Measurements from ENCODE around the gene PTPRN2.

Gene PTPRN2

DNA sequence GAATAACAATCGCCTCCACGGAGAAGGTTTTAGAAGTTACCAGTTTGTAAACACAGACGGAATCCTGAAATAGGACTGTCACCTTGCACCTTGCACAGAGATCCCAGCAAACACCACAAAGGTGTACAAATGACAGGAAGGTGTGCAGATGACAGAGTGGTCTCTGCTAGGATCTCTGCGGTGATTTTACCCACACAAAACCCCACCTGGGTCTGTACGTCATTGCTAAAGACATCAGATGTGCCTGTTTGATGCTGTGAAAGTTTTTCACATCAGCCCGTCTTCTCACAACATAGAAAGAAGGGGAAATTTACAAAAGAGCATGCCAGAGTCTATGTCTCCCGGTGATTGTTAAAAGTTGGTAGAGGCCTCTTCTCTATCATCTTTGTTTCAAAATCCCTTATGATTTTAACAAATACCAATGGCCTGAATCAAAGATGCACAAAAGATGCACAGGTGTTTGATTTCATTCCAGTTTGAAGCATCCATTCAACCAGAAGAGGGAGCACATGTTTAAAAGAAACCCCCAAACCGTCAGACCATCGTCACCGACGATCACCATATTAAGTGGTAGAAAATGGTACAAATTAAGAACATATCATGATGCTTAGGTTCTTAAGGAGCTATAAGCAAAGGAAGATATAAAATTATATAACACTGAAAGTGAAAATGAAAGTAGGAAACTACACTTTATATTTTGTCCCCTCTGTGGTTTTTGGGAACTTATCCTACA, 576.5 kb downstream of the PTPRN2 start:
- H3K9me3 ChIP-seq (ENCODE audit: control insufficient read depth in 5 of 5, low read length in 5 of 5) = no peaks in the 10 kb centered on the region
- no peak overlapping the region for H3K27ac ChIP-seq (ENCODE audit: low read depth, low read length)
- H3K9ac ChIP-seq (ENCODE audit: low read length in 5 of 5) = no peak overlapping the region
- H3K4me3 ChIP-seq (ENCODE audit: low read depth in 1 of 5, low read length in 5 of 5) = no peak overlapping the region
- peaks cover 2 to 22% (median 8%) of the 10 kb centered on the region in 5 donors for H3K27me3 ChIP-seq (ENCODE audit: control insufficient read depth in 5 of 5, insufficient read depth in 4 of 5, low read length in 5 of 5)
- H3K36me3 ChIP-seq (ENCODE audit: control insufficient read depth in 5 of 5, insufficient read depth in 5 of 5, low read length in 5 of 5) = no peaks in the 10 kb centered on the region
- H3K4me1 ChIP-seq (ENCODE audit: control insufficient read depth in 5 of 5, insufficient read depth in 5 of 5, low read length in 5 of 5) = peaks cover 0 to 13% (median 4%) of the 10 kb centered on the region in 5 donors

DNA sequence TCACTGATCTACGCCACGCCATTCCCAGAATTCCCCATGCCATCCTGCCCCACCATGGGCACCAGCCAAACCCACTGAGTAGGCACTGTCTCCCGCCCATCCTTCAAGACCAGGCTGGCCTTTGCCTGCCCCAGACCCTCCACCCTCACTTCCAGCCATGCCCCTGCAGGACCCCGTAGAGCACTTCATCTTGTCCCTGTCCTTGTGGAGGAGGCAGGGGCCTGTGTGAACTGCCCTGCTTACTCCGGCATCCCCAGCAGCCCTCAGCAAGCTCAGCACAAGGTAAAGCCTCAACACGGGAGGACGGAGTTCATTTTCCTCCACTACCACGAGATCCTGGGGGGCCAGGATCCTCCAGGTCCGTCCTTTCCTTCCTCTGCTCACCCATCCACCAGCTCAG, 577.7 kb downstream of the PTPRN2 start:
- no peak overlapping the region for H3K27ac ChIP-seq (ENCODE audit: low read depth, low read length)
- H3K27me3 ChIP-seq (ENCODE audit: control insufficient read depth in 5 of 5, insufficient read depth in 4 of 5, low read length in 5 of 5) = peaks cover 2 to 22% (median 8%) of the 10 kb centered on the region in 5 donors
- peaks cover 0 to under 1% (median 0%) of the 10 kb centered on the region in 5 donors for H3K4me1 ChIP-seq (ENCODE audit: control insufficient read depth in 5 of 5, insufficient read depth in 5 of 5, low read length in 5 of 5)
- no peaks in the 10 kb centered on the region for H3K9me3 ChIP-seq (ENCODE audit: control insufficient read depth in 5 of 5, low read length in 5 of 5)
- no peak overlapping the region for H3K4me3 ChIP-seq (ENCODE audit: low read depth in 1 of 5, low read length in 5 of 5)
- no peak overlapping the region for H3K9ac ChIP-seq (ENCODE audit: low read length in 5 of 5)
- no peaks in the 10 kb centered on the region for H3K36me3 ChIP-seq (ENCODE audit: control insufficient read depth in 5 of 5, insufficient read depth in 5 of 5, low read length in 5 of 5)

DNA sequence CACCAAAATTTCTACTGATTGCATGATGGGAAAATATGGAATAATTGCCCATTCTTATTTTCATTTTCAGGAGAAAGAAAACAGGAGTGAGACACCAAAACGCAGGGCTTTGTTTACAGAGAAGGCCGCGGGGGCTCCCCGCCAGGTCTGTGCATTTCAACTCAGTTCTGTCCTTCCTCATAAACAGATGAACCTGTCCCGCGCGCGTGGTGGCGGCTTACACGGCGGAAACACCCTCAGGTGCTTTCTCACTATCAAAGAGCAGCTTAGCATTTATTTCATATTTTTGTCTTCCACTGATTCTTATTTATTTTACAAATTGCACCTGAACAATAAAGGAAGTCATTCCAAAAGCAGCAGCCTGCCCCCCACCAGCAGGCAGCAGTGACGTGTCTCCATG, 579.4 kb downstream of the PTPRN2 start:
- H3K4me1 ChIP-seq (ENCODE audit: control insufficient read depth in 5 of 5, insufficient read depth in 5 of 5, low read length in 5 of 5) = peaks cover 0 to 3% (median 0%) of the 10 kb centered on the region in 5 donors
- no peak overlapping the region for H3K27ac ChIP-seq (ENCODE audit: low read depth, low read length)
- peaks cover 2 to 18% (median 8%) of the 10 kb centered on the region in 5 donors for H3K27me3 ChIP-seq (ENCODE audit: control insufficient read depth in 5 of 5, insufficient read depth in 4 of 5, low read length in 5 of 5)
- H3K9me3 ChIP-seq (ENCODE audit: control insufficient read depth in 5 of 5, low read length in 5 of 5) = no peaks in the 10 kb centered on the region
- H3K9ac ChIP-seq (ENCODE audit: low read length in 5 of 5) = no peak overlapping the region
- no peak overlapping the region for H3K4me3 ChIP-seq (ENCODE audit: low read depth in 1 of 5, low read length in 5 of 5)
- H3K36me3 ChIP-seq (ENCODE audit: control insufficient read depth in 5 of 5, insufficient read depth in 5 of 5, low read length in 5 of 5) = no peaks in the 10 kb centered on the region

DNA sequence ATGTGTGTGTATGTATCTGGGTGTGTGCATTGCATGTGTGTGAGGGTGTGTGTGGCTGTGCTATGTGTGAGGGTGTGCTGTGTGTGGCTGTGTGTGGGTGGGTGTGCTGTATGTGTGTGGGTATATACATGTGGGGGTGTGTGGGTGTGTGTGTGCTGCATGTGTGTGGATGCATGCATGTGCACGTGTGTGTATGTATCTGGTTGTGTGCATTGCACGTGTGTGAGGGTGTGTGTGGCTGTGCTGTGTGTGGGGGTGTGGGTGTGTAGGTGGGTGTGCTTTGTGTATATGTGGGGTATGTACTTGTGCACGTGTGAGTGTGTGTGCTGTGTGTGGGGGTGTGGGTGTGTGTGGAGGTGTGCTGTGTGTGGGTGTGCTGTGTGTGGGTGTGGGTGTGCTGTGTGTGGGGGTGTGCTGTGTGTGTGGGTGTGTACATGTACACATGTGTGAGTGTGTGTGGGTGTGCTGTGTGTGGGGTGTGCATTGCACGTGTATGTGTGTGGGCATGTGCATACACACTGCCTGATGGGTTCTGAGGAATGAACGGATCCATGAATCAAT, 579.8 kb downstream of the PTPRN2 start:
- Histone ChIP-seq H3K36me3 (ENCODE audit: control insufficient read depth in 5 of 5, insufficient read depth in 5 of 5, low read length in 5 of 5) (no peaks in the 10 kb centered on the region), H3K4me3 (ENCODE audit: low read depth in 1 of 5, low read length in 5 of 5) (no peak overlapping the region), H3K27ac (ENCODE audit: low read depth, low read length) (no peak overlapping the region), H3K9ac (ENCODE audit: low read length in 5 of 5) (no peak overlapping the region), H3K27me3 (ENCODE audit: control insufficient read depth in 5 of 5, insufficient read depth in 4 of 5, low read length in 5 of 5) (peaks cover 2 to 19% (median 8%) of the 10 kb centered on the region in 5 donors), H3K4me1 (ENCODE audit: control insufficient read depth in 5 of 5, insufficient read depth in 5 of 5, low read length in 5 of 5) (peaks cover 0 to 3% (median 0%) of the 10 kb centered on the region in 5 donors), H3K9me3 (ENCODE audit: control insufficient read depth in 5 of 5, low read length in 5 of 5) (no peaks in the 10 kb centered on the region)

DNA sequence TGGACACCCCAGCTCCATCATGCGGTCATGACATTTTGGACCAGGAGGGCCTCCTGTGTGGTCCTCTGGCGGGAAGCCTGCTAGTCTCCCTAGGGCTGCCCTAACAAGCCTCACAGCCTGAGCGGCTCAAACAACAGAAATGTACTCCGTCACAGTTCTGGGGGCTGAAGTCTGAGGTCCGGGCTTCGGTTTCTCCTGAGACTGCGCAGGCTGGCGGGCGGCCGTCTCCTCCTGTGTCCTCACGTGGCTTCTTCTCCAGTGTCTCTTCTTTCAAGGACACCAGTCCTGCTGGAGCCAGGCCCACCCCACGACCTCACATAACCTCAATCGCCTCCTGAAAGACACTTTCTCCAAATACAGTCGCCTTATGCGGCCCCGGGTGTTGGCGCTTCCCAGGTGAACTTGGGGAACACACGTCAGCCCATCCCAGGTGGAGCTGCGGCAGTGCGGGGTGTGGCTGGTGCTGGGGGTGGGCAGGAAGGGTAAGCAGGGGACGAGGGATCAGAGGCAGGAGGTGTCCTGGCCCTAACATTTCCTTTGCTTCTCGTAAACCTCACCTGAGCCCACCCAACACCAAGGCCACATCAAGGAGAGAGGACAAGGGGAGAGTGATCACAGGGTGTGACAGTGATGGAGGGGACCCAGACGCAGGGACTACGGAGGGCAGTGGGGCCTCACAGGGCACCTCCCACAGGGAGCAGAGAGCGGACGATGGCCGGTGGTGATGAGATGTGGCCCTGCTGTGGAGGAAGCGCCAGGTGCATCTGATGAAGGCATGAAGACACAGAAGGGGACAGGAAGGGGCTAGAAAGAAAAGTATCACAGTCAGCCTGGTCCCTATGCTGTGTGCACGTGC, 580.6 kb downstream of the PTPRN2 start:
- peaks cover 0 to 3% (median 0%) of the 10 kb centered on the region in 5 donors for H3K4me1 ChIP-seq (ENCODE audit: control insufficient read depth in 5 of 5, insufficient read depth in 5 of 5, low read length in 5 of 5)
- no peak overlapping the region for H3K27ac ChIP-seq (ENCODE audit: low read depth, low read length)
- H3K9ac ChIP-seq (ENCODE audit: low read length in 5 of 5) = no peak overlapping the region
- H3K36me3 ChIP-seq (ENCODE audit: control insufficient read depth in 5 of 5, insufficient read depth in 5 of 5, low read length in 5 of 5) = no peaks in the 10 kb centered on the region
- peaks cover 2 to 17% (median 8%) of the 10 kb centered on the region in 5 donors for H3K27me3 ChIP-seq (ENCODE audit: control insufficient read depth in 5 of 5, insufficient read depth in 4 of 5, low read length in 5 of 5)
- no peaks in the 10 kb centered on the region for H3K9me3 ChIP-seq (ENCODE audit: control insufficient read depth in 5 of 5, low read length in 5 of 5)
- H3K4me3 ChIP-seq (ENCODE audit: low read depth in 1 of 5, low read length in 5 of 5) = no peak overlapping the region

DNA sequence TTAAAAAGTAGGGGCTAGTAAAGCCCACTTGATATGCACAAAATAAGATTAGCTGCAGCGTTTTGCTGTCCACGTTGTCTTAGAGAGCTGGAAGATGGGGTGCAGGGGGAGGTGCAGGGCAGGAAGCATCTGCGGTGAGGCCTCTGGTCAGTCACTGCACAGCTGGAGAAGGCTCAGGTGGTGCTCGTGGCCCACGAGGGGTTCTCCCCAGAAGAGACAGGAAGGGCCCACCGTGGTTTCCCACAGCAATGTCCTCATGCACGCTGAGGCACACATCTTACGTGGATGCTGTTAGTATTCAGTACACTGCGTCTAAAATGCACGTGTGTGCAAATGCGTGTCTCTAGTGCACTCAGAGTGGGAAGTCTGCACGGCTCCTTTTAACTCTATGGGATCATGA, 582.1 kb downstream of the PTPRN2 start:
- no peaks in the 10 kb centered on the region for H3K36me3 ChIP-seq (ENCODE audit: control insufficient read depth in 5 of 5, insufficient read depth in 5 of 5, low read length in 5 of 5)
- H3K9ac ChIP-seq (ENCODE audit: low read length in 5 of 5) = no peak overlapping the region
- no peak overlapping the region for H3K27ac ChIP-seq (ENCODE audit: low read depth, low read length)
- H3K4me1 ChIP-seq (ENCODE audit: control insufficient read depth in 5 of 5, insufficient read depth in 5 of 5, low read length in 5 of 5) = peaks cover 0 to 3% (median 0%) of the 10 kb centered on the region in 5 donors
- no peaks in the 10 kb centered on the region for H3K9me3 ChIP-seq (ENCODE audit: control insufficient read depth in 5 of 5, low read length in 5 of 5)
- no peak overlapping the region for H3K4me3 ChIP-seq (ENCODE audit: low read depth in 1 of 5, low read length in 5 of 5)
- peaks cover 0 to 17% (median 11%) of the 10 kb centered on the region in 5 donors for H3K27me3 ChIP-seq (ENCODE audit: control insufficient read depth in 5 of 5, insufficient read depth in 4 of 5, low read length in 5 of 5)

DNA sequence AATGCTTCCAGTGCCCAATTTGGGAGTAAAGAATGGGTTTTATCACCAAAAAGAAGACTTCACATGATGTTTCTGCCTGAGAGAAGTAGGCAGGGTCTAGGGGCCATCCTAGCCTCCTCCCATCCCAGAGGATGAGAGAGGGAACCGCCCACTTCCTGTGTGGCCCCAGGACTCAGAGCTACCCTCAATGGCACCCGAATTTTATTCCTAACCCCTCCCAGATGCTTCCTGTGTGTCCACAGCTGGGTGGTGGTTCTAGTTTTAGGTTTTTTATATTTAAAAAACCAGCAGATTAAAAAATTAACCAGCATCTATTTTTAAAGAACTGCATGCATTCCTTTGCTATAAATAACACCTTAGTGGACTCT, 583.5 kb downstream of the PTPRN2 start:
- Histone ChIP-seq H3K27me3 (ENCODE audit: control insufficient read depth in 5 of 5, insufficient read depth in 4 of 5, low read length in 5 of 5) (peaks cover 2 to 17% (median 11%) of the 10 kb centered on the region in 5 donors), H3K4me3 (ENCODE audit: low read depth in 1 of 5, low read length in 5 of 5) (no peak overlapping the region), H3K4me1 (ENCODE audit: control insufficient read depth in 5 of 5, insufficient read depth in 5 of 5, low read length in 5 of 5) (peaks cover 0 to 3% (median 0%) of the 10 kb centered on the region in 5 donors), H3K9ac (ENCODE audit: low read length in 5 of 5) (no peak overlapping the region), H3K9me3 (ENCODE audit: control insufficient read depth in 5 of 5, low read length in 5 of 5) (no peaks in the 10 kb centered on the region), H3K27ac (ENCODE audit: low read depth, low read length) (no peak overlapping the region), H3K36me3 (ENCODE audit: control insufficient read depth in 5 of 5, insufficient read depth in 5 of 5, low read length in 5 of 5) (no peaks in the 10 kb centered on the region)

DNA sequence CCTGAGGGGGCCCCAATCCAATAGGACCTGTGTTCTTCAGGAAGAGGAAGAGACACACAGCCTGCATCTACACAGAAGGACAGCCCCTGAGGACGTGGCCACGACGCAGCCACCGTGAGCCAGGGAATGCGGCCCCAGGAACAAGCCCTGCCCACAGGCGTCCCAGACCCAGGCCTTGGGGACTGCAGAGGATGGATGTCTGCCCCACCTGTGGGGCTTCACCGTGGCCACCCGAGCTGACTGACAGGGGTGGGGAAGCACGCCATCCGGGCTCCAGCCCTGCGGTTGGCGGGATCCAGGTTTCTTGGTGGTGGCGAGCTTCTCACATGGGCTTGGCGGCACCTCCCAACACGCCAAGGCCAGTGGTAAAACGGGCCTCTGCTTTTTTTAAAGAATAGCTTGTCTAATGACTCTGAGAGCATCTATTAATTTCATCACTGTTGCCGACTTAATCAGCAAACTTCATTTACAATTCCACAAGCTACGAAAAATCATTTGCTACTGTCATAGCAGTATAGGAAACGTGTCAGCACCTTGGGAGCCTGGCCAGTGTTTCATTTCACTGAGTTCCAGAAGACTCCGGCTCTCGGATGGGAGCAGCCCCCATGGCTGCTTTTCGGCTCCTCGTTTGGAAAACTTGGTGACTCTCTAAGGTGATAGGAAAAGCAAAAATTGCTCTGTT, 584.0 kb downstream of the PTPRN2 start:
- Histone ChIP-seq H3K9ac (ENCODE audit: low read length in 5 of 5) (no peak overlapping the region), H3K27me3 (ENCODE audit: control insufficient read depth in 5 of 5, insufficient read depth in 4 of 5, low read length in 5 of 5) (peaks cover 3 to 17% (median 11%) of the 10 kb centered on the region in 5 donors), H3K4me1 (ENCODE audit: control insufficient read depth in 5 of 5, insufficient read depth in 5 of 5, low read length in 5 of 5) (peaks cover 0 to 3% (median 0%) of the 10 kb centered on the region in 5 donors), H3K27ac (ENCODE audit: low read depth, low read length) (no peak overlapping the region), H3K4me3 (ENCODE audit: low read depth in 1 of 5, low read length in 5 of 5) (no peak overlapping the region), H3K36me3 (ENCODE audit: control insufficient read depth in 5 of 5, insufficient read depth in 5 of 5, low read length in 5 of 5) (no peaks in the 10 kb centered on the region), H3K9me3 (ENCODE audit: control insufficient read depth in 5 of 5, low read length in 5 of 5) (no peaks in the 10 kb centered on the region)

DNA sequence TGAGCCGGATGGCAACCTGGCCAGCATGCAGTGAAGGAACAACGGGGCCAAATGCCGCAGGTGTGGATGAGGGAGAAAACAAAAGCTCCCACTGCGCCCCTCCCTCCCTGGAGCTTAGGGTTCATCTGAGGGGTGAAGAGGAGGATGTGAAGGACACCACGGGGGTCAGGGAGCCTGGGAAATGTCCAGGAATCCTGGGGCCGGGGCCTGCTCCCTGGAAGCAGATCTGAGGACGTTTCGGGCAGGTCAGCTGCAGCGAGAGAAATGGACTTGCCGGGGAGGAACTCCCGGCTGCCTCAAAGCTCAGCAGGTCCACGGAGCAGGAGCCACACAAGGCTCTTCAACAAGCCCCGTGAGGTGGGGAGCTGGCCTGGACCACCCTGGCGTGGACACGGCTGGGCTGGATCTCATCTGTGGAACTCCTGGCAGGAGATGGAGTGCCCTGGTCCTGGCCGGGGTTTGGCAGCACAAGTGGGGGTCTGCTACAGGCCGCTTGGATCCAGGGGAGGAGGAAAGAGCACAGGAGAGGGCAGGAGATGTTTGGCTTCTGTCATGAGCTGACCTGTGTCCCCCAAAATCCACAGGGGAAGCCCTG, 585.0 kb downstream of the PTPRN2 start:
- Histone ChIP-seq H3K4me1 (ENCODE audit: control insufficient read depth in 5 of 5, insufficient read depth in 5 of 5, low read length in 5 of 5) (peaks cover 0 to 3% (median 0%) of the 10 kb centered on the region in 5 donors), H3K9ac (ENCODE audit: low read length in 5 of 5) (no peak overlapping the region), H3K9me3 (ENCODE audit: control insufficient read depth in 5 of 5, low read length in 5 of 5) (no peaks in the 10 kb centered on the region), H3K27me3 (ENCODE audit: control insufficient read depth in 5 of 5, insufficient read depth in 4 of 5, low read length in 5 of 5) (peaks cover 3 to 15% (median 9%) of the 10 kb centered on the region in 5 donors), H3K27ac (ENCODE audit: low read depth, low read length) (no peak overlapping the region), H3K4me3 (ENCODE audit: low read depth in 1 of 5, low read length in 5 of 5) (no peak overlapping the region), H3K36me3 (ENCODE audit: control insufficient read depth in 5 of 5, insufficient read depth in 5 of 5, low read length in 5 of 5) (no peaks in the 10 kb centered on the region)
